AG09319 (cell line): ENCODE data around the gene CLTCL1.

Experiments
- DNase-seq: peaks from one replicate; pipeline ENCODE4 v3.0.0-alpha.2; 2010; ENCODE audit warnings: low read depth; ENCODE audit errors: extremely low read depth
- TF ChIP-seq, protein P1 (sequence below): IDR thresholded peaks from 2 replicates; pipeline ENCODE4 v1.5.1; 2011; ENCODE audit warnings: low read depth, mild to moderate bottlenecking, inconsistent platforms, low read length, moderate library complexity

CLTCL1 gene

DNA sequence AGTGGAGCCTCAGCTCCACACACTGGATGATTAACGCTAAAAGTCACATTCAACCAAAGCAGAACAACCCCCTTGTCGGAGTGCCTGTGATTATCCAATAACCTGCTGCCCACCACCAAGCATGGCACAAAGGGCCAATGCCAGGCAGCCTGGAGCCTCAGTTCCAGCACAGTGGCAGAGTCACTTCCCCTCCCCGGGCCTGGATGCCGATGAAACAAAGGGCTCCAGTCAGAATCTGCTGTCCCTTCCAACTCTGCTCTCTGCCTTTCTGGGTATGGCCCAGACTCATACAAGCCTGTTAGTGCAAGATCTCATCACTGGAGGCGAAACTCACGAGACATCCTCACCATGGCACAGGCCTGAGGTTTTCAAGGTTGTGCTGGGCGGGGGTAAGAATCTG is 52.1 kb downstream of the CLTCL1 start:
- DNase-seq = no peak
- TF ChIP-seq, protein P1, sequence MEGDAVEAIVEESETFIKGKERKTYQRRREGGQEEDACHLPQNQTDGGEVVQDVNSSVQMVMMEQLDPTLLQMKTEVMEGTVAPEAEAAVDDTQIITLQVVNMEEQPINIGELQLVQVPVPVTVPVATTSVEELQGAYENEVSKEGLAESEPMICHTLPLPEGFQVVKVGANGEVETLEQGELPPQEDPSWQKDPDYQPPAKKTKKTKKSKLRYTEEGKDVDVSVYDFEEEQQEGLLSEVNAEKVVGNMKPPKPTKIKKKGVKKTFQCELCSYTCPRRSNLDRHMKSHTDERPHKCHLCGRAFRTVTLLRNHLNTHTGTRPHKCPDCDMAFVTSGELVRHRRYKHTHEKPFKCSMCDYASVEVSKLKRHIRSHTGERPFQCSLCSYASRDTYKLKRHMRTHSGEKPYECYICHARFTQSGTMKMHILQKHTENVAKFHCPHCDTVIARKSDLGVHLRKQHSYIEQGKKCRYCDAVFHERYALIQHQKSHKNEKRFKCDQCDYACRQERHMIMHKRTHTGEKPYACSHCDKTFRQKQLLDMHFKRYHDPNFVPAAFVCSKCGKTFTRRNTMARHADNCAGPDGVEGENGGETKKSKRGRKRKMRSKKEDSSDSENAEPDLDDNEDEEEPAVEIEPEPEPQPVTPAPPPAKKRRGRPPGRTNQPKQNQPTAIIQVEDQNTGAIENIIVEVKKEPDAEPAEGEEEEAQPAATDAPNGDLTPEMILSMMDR = no peak

DNA sequence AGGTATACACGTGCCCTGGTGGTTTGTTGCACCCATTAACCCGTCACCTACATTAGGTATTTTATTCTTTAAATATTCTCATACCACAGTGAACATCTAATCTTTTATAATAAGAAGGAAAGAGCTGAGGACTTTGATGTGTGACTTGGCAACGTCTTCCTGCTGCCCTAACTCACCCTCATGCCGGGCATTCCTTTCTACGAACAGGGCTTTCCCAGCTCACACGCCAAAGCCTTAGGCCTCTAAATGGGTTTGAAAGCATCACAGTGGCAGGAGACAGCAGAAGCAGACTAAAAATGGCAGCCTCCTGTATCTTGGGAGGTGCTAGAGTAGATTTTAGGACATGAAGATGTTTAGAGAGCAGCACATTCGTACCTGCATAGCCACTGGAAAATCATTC is 52.6 kb downstream of the CLTCL1 start:
- no peak for DNase-seq
- TF ChIP-seq, protein P1 = no peak

DNA sequence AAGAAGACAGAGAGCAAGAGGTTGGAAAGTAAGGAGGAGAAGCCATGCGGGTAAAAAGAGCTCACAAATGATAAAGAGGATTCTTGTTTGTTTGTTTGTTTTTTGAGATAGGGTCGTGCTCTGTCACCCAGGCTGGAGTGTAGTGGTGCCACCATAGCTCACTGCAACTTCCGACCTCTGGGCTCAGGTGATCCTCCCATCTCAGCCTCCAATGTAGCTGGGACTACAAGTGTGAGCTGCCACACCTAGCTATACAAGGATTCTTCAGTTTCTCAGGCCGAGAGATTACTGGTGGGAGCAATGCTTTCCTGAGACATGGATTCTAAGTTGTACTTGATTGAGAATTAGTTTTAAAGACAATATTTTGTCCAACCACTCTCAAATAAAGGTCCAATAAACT is 55.6 kb downstream of the CLTCL1 start:
- TF ChIP-seq, protein P1 = no peak
- no peak for DNase-seq

DNA sequence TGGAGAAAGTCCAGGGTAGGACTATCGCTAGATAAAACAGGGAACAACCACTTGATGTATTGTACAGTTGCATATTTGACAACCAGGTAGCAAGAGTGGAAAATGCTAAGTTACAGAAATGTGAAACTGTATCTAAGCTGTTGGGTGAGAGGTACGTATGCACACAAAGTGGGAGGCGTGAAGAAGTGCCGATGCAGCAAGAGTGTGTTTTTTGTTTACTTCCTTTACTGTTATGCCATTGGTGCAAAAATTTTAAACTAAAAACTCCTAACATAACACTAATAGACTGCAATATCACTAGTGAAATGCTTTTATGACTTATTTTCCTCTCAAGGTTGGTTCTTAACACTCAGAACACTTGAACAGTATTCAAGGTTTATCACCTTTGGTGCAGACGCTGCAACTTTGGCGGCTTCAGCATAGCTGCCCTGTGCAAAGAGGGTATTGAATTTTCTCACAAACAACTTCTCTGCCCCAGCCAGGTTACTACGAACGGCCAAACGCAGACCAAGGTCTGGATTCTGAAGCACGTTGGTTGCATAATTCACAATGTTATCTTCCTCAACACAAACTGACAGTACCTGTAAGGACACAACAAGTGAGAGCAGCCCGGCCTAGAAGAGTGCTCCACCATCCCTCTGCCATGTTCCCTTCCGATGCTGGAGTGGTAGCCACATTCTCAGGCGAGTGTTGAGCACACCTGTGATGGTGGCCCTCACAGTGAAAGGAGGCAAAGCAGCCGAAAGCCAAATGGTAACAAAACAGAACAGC is 57.2 kb downstream of the CLTCL1 start:
- TF ChIP-seq, protein P1 = no peak
- no peak for DNase-seq

DNA sequence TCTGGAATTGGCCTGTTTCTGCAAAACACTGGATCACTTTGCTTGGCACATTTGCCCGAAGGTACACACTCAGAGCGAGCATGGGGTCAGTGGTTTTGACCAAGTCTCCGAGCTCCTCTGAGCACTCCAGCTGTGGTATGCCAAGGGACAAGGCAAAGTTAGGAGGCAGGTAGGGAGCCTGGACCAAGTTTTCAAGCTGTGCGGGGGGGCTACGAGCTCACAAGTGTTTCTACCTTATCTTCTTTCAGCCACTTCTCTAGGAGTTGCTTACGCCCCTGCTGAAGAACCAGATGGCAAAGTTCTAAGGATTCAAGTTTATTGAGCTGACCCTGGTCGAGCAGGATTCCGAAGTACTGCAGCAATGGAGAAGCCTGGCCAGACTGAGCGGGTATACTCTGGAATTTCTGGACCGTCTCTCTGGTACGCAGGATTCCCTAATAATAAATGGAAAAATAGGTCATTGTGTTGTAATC is 58.3 kb downstream of the CLTCL1 start:
- no peak for DNase-seq
- TF ChIP-seq, protein P1 = no peak

DNA sequence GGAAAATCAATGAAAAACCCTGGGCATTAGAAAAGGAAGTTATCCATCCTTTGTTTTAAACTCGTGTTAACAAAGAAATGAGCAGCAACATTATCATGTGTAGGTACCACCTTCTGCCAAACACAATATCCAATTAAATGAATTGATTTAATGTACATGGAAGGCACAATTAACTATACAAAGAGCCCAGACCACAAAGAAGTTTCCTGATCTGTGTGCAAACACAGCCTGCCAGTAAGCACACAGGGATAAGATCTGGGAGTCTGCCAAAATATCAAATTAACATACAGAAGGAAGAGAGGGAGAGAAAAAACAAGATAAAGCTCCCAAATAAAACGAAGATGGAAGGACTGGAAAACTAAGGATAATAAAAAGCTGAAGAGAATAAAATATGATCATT is 58.9 kb downstream of the CLTCL1 start:
- TF ChIP-seq, protein P1 = no peak
- DNase-seq = no peak

DNA sequence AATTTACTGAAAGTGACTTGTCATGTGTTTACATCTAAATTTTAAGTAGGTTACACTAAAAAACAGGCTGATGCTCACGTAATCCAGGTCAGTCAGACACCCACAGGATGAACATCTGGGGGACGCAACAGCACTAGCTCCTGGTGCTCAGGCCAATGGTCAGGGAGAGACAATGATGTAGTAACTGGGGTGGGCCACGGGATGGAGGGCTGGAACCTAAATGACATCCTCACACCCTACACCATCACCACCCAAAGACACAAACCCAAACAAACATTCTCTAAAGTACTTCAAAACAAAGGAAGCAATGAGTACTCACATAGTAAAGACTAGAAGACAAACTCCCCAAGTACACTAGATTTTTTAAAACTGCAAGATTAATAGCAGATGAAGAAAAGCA is 59.5 kb downstream of the CLTCL1 start:
- TF ChIP-seq, protein P1 = no peak
- no peak for DNase-seq
